Rectal smooth muscle tissue (tissue), 1 donor: Measurements from ENCODE around the gene SLC25A46.
"Not testable (repeated sequence)": the region's sequence is repeated elsewhere in the genome, so short reads cannot be mapped to it uniquely, and the experiment has no call there.

Experiments used
- H3K27ac ChIP-seq: one replicate; pipeline ENCODE4 v1.7.0; 2013; ENCODE audit warnings: low read depth, low read length, inconsistent platforms
- H3K27me3 ChIP-seq: one replicate; pipeline ENCODE4 v1.7.0; 2013; ENCODE audit warnings: low read length; ENCODE audit not compliant: control insufficient read depth, insufficient read depth
- H3K36me3 ChIP-seq: one replicate; pipeline ENCODE4 v1.7.0; 2013; ENCODE audit warnings: low read length; ENCODE audit not compliant: control insufficient read depth, insufficient read depth
- H3K4me1 ChIP-seq: one replicate; pipeline ENCODE4 v1.7.0; 2013; ENCODE audit warnings: low read length; ENCODE audit not compliant: control insufficient read depth, insufficient read depth
- H3K4me3 ChIP-seq: one replicate; pipeline ENCODE4 v1.7.0; 2013; ENCODE audit warnings: low read length
- H3K9ac ChIP-seq: one replicate; pipeline ENCODE4 v1.7.0; 2013; ENCODE audit warnings: low read length

The SLC25A46 gene

GRCh38 chr5:110738812-110739651 is at the start of gene SLC25A46:
Gene SLC25A46, plus strand, starts transcription at chr5:110739007. Its CDS starts 113 bp downstream, at chr5:110739120.
- H3K4me1 ChIP-seq = peaks cover 2% of the 10 kb centered on the region
- peak within 1 kb of the TSS; percentile 60 for H3K9ac ChIP-seq
- H3K27me3 ChIP-seq = no peaks in the 10 kb centered on the region
- H3K36me3 ChIP-seq = peaks cover under 1% of the 10 kb centered on the region
- peak within 1 kb of the TSS; percentile 93 for H3K4me3 ChIP-seq
- peak within 1 kb of the TSS; percentile 85 for H3K27ac ChIP-seq

- not testable (repeated sequence) for H3K27me3 ChIP-seq, H3K9ac ChIP-seq, H3K27ac ChIP-seq, H3K4me1 ChIP-seq, H3K36me3 ChIP-seq, H3K4me3 ChIP-seq
Observed at GRCh38 chr5:110690587-110690986, 48.2 kb upstream of the SLC25A46 start.

GRCh38 chr5:110692669-110693068 is 46.1 kb upstream of the SLC25A46 start:
- not testable (repeated sequence) for H3K36me3 ChIP-seq, H3K9ac ChIP-seq, H3K4me1 ChIP-seq, H3K27ac ChIP-seq, H3K27me3 ChIP-seq, H3K4me3 ChIP-seq

- no peak overlapping the region for H3K27ac ChIP-seq
- no peaks in the 10 kb centered on the region for H3K36me3 ChIP-seq
- H3K27me3 ChIP-seq = no peaks in the 10 kb centered on the region
- H3K9ac ChIP-seq = no peak overlapping the region
- H3K4me1 ChIP-seq = no peaks in the 10 kb centered on the region
- H3K4me3 ChIP-seq = no peak overlapping the region
Observed at GRCh38 chr5:110702300-110702699, 36.5 kb upstream of the SLC25A46 start.

- no peak overlapping the region for H3K4me3 ChIP-seq
- H3K36me3 ChIP-seq = no peaks in the 10 kb centered on the region
- H3K9ac ChIP-seq = no peak overlapping the region
- H3K4me1 ChIP-seq = no peaks in the 10 kb centered on the region
- H3K27me3 ChIP-seq = no peaks in the 10 kb centered on the region
- no peak overlapping the region for H3K27ac ChIP-seq
Observed at GRCh38 chr5:110702704-110703103, 36.1 kb upstream of the SLC25A46 start.

GRCh38 chr5:110703481-110703880 is 35.3 kb upstream of the SLC25A46 start:
- H3K27ac ChIP-seq = no peak overlapping the region

GRCh38 chr5:110705349-110705748 is 33.5 kb upstream of the SLC25A46 start:
- no peaks in the 10 kb centered on the region for H3K27me3 ChIP-seq
- H3K4me1 ChIP-seq = no peaks in the 10 kb centered on the region
- no peaks in the 10 kb centered on the region for H3K36me3 ChIP-seq
- no peak overlapping the region for H3K27ac ChIP-seq
- no peak overlapping the region for H3K4me3 ChIP-seq
- H3K9ac ChIP-seq = no peak overlapping the region

More at GRCh38 chr5:110703481-110703880, 35.3 kb upstream of the SLC25A46 start:
- Histone ChIP-seq H3K36me3 (no peaks in the 10 kb centered on the region), H3K4me3 (no peak overlapping the region), H3K9ac (no peak overlapping the region), H3K27me3 (no peaks in the 10 kb centered on the region), H3K4me1 (no peaks in the 10 kb centered on the region)

GRCh38 chr5:110707260-110707844 is 31.5 kb upstream of the SLC25A46 start:
- Histone ChIP-seq H3K9ac (no peak overlapping the region), H3K4me1 (no peaks in the 10 kb centered on the region), H3K27me3 (no peaks in the 10 kb centered on the region), H3K27ac (no peak overlapping the region), H3K36me3 (no peaks in the 10 kb centered on the region), H3K4me3 (no peak overlapping the region)

GRCh38 chr5:110716247-110717245 is 22.3 kb upstream of the SLC25A46 start:
- no peaks in the 10 kb centered on the region for H3K27me3 ChIP-seq
- H3K9ac ChIP-seq = no peak overlapping the region
- H3K4me3 ChIP-seq = no peak overlapping the region
- no peak overlapping the region for H3K27ac ChIP-seq
- H3K4me1 ChIP-seq = no peaks in the 10 kb centered on the region
- H3K36me3 ChIP-seq = no peaks in the 10 kb centered on the region

- Histone ChIP-seq H3K9ac (no peak overlapping the region), H3K27me3 (no peaks in the 10 kb centered on the region), H3K4me3 (no peak overlapping the region), H3K27ac (no peak overlapping the region), H3K4me1 (no peaks in the 10 kb centered on the region), H3K36me3 (no peaks in the 10 kb centered on the region)
Observed at GRCh38 chr5:110718311-110718710, 20.5 kb upstream of the SLC25A46 start.

GRCh38 chr5:110726249-110727024 is 12.4 kb upstream of the SLC25A46 start, which contains the start of gene TMEM232:
Gene TMEM232, minus strand, starts transcription at chr5:110726671. Its CDS starts 59,319 bp downstream, at chr5:110667352.
- Histone ChIP-seq H3K36me3 (no peaks in the 10 kb centered on the region), H3K9ac (no peak within 1 kb of the TSS), H3K27me3 (no peaks in the 10 kb centered on the region), H3K4me1 (no peaks in the 10 kb centered on the region), H3K4me3 (peak within 1 kb of the TSS; percentile 38), H3K27ac (no peak within 1 kb of the TSS)
